GM06990 (cell line): ENCODE data around the gene ZFR.

Source experiments
- DNase-seq: peaks from one replicate; pipeline ENCODE4 v3.0.0-alpha.2; 2011; ENCODE audit not compliant: insufficient read length; ENCODE audit errors: extremely low read depth
- H3K27me3 ChIP-seq: replicated peaks from 2 replicates; pipeline ENCODE4 v1.6.0; 2011; ENCODE audit warnings: low read length; ENCODE audit not compliant: control insufficient read depth, insufficient read depth
- H3K36me3 ChIP-seq: 2 replicates; pipeline ENCODE4 v1.5.1; 2011; ENCODE audit warnings: low read length; ENCODE audit not compliant: control insufficient read depth, insufficient read depth
- H3K4me3 ChIP-seq: replicated peaks from 2 replicates; pipeline ENCODE4 v1.5.1; 2011; ENCODE audit warnings: low read depth, mild to moderate bottlenecking, control low read depth, low read length
- CTCF ChIP-seq: IDR thresholded peaks from 2 replicates; pipeline ENCODE4 v1.5.1; 2011; ENCODE audit warnings: low read length, control low read depth, mild to moderate bottlenecking, inconsistent platforms; ENCODE audit not compliant: insufficient read depth, poor library complexity, severe bottlenecking

The ZFR gene

DNA sequence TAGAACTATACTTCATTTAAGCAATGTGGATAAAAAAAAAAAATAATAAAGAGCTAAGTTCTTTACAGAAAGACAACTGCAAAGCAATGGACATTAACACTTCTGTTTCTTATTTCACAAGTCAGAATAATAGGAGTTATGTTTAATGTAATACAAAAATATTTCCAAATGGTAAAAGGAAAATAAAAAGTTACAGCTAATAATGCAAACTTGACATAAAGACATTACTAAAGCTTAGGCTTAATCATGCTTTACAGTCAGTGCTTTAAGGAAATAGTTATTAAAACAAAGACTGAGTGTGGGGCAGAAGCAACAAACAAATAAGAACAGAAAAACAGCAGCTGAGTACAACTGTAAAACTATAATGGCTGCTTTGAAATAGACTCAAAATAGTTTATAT is 56.7 kb downstream of the ZFR start:
- Histone ChIP-seq H3K27me3 (no peaks in the 10 kb centered on the region), H3K4me3 (no peak overlapping the region), H3K36me3 (peaks cover 8% of the 10 kb centered on the region)
- no peak for TF ChIP-seq CTCF
- DNase-seq = no peak

DNA sequence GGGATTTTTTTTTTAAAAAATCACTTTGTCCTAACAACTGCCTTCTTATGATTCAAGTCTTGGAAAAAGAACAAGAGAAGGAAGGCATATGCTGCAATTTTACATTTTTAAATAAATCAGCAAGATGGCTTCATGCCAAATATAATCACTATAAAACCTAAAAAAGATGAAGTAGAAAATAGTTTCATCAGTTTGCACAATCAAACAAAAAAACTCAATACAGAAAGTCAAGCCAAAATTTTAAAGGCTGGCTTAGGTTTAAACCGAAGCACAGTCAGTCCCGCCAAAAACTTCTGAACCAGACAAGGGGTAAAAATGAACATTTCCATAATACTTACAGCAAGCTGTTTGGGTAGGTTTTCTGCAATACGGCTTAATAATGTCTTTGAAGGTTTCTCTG is 57.3 kb downstream of the ZFR start:
- no peak overlapping the region for H3K4me3 ChIP-seq
- no peaks in the 10 kb centered on the region for H3K27me3 ChIP-seq
- no peak for DNase-seq
- TF ChIP-seq CTCF = no peak
- H3K36me3 ChIP-seq = peaks cover 8% of the 10 kb centered on the region

GRCh38 chr5:32384621-32385020 is 59.9 kb downstream of the ZFR start:
- H3K4me3 ChIP-seq = no peak overlapping the region
- no peak for TF ChIP-seq CTCF
- peaks cover 4% of the 10 kb centered on the region for H3K36me3 ChIP-seq
- H3K27me3 ChIP-seq = no peaks in the 10 kb centered on the region
- no peak for DNase-seq

GRCh38 chr5:32383586-32383985 is 61.0 kb downstream of the ZFR start:
- Histone ChIP-seq H3K36me3 (peaks cover 3% of the 10 kb centered on the region), H3K27me3 (no peaks in the 10 kb centered on the region), H3K4me3 (no peak overlapping the region)
- DNase-seq = no peak
- TF ChIP-seq CTCF = no peak

- H3K36me3 ChIP-seq = peaks cover 3% of the 10 kb centered on the region
These were observed 61.5 kb downstream of the ZFR start for GRCh38 chr5:32383065-32383464.

More at GRCh38 chr5:32383065-32383464, 61.5 kb downstream of the ZFR start:
- DNase-seq = no peak
- no peaks in the 10 kb centered on the region for H3K27me3 ChIP-seq
- TF ChIP-seq CTCF = no peak
- no peak overlapping the region for H3K4me3 ChIP-seq
